ENCODE measurements around the gene KIAA1755. TPM values are rescaled to one million over a fixed set of nuclear protein-coding genes. Genes with fewer than 3 reads are reported as not detected.

The KIAA1755 gene
- total RNA-seq, 1 donor from 2014 or later: not detected

DNA sequence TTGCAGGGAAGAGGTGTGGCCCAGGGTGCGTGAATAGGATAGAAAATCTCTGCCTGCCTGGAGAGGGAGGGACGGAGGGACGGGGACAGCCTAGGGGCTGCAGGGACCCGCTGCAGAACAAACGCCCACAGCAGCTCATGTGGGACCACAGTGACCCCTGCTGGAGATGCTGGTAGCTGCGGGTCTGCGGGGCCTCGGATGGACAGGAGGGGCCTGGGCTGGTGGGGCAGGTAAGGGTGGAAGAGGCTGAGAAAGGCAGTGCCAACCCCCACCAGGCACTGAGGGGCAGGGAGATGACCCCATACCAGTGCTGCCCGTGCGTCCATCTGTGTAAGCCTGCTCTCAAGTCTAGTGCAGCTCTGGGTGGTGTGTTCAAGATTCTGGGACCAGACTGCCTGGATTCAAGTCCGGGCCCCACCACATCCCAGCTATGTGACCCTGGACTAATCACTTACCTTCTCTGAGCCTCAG is 39.4 kb downstream of the KIAA1755 start:
- intact Hi-C loops (cut with micrococcal nuclease): loop anchor here (1.0 to 5.0 kb wide), 7 partner anchors 54 to 657 kb away; partner anchors contain the start of genes TGM2 and VSTM2L

DNA sequence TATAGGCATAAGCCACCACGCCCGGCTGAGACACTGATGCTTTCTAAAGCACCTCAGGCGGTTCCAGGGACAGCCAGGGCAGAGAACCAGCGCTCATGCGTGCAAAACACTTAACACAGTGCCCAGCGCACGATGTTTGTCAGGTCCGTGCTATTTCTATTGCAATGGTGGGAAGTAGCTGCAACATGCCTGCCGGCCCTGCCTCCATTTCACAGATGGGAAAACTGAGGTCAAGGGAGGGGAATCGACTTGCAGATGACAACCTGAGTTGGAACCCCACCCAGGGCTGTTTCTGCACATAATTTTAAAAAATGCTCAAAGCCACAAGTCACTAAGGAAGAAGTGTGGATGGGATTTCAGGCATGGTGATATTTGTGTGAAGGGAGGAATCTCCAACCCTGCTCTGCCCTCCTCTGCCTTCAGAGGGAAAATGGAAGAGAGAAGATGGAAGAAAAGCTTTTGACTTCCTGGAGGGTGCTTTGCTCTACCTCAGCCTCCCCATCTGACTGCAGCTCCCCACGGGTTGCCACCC is 39.9 kb downstream of the KIAA1755 start:
- intact Hi-C loops (cut with micrococcal nuclease): loop anchor here (1.0 to 5.0 kb wide), 7 partner anchors 53 to 656 kb away; partner anchors contain the start of genes TGM2 and VSTM2L

DNA sequence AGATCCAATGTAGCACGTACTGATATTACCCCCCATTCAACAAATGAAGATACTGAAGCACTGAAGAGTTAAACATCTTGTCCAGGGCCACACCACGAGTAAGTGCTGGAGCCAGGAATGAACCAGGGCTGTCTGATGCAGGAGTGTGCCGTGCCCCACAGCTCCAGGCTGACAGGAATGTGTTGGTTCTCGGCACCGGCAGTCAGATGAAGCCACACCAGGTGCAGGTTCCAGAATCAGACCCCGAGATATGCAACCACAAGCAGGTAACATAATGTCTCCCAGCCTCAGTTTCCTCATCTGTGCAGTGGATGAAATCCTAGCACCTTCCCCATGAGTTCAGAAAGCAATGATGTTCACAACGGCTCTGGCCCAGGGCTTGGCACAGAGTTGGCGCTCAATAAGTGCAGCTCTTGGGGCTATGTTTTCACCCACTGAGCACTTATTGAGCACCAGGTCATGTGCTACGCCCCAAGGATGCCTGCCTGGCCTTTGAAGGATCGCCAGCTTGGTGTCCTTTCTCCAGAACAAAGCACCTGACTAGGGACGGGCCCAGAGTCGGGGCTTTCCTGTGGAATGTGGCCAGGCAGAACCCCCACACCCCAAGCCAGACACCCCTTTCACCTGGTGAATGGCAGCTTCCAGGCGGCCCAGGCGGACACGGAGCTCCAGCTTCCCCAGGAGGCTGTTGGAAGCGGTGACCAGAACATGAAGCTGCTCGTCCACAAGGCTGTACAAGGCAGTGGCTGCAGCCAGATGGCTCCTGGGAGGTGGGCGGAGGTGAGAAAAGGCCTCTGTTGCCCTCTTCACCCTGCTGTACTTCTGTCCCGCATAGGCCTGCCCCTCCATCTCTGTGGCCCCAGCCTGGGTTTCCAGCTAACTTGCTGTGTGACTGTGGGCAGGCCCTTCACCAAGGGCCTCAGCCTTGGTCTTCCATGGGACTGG is 41.3 kb downstream of the KIAA1755 start:
- intact Hi-C loops (cut with micrococcal nuclease): no loop called here

DNA sequence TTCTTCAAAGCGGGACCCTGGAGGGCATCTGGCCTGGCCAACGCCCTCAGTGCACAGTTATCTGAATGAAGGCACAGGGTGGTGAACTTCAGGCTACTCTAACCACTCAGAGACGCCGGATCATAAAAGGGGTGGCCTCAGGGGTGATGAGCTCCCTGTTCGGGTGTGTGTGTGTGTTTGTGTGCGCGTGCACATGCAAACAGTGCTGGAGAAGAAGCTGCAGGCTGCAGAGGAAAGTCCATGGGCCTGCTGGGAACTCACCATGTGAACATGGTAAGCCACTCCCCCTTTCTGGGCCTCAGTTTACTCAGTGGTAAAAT is 42.0 kb downstream of the KIAA1755 start:
- intact Hi-C loops (cut with micrococcal nuclease): no loop called here

DNA sequence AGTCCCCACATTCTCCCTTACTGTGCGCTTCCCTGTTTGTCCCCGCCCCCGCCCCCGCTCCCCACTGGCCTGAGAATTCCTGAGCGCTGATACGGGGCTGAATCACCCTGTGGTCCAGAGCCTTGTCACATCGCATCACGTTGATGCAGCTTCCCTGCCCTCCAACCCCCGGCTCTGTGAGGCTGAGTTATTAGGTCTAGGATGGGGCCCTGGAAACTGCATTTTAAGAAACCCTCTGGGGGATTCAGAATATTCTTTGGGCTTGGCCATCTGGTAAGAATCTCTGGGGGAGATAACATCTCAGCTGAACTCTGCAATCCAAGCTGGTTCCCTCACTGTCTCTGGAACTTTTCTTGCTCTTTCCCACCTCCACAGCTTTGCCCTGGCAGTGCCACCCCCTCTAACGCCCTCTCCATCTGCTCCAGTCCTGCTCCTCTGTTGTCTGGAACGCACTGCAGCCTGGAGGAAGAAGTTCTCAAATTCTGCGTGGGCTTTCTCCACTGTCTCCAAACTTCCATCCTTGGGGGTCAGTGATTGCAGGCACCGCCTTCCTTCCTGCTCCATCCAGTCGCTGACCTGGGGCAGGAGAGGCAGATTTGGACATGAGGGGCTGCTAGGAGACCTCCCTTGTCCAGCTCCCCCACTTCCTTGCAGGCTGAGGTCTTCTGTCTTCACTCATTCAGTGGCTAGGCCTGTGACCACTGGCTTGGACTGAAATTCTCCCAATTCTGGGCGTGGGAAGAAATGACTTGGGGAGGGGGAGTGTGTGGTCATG is 42.6 kb downstream of the KIAA1755 start:
- intact Hi-C loops (cut with micrococcal nuclease): no loop called here

DNA sequence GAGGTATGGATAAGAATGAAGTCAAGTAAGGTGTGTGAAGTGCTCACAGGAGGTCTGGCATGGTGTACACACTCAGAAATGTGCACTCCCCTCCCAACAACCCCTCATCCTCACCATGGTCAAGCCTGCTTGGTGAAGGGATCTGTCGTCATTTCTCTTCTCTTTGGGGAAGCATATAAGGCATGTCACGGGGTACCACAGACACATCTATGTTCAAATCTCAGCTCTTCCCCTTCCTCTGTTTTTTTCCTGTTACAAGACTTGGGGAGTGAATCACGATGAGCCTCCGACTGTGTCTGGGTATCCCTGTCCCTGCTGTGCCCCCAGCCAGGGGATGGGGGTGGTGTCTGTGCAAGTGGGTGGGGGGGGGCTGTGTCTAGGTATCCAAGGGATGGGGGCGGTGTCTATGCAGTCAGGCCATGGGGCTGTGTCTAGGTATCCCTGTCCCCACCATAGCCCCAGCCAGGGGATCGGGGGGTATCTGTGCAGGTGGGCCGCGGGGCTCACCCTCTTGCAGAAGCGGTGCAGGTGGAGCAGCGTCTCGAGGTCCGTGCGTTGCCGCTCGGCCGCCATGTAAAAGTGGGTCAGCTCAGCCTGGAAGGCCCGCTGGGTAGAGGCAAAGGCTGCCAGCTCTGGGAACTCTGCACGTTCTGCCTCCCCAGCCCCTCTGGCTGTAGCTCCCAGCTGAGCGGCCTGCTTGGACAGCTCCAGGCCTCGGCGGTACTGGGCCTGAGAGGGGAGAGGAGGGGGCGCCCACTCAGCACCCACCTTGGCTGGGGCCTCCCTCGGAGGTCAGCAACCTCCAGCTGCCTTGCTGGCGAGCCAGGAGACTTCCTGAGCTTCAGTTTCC is 43.6 kb downstream of the KIAA1755 start:
- intact Hi-C loops (cut with micrococcal nuclease): no loop called here

DNA sequence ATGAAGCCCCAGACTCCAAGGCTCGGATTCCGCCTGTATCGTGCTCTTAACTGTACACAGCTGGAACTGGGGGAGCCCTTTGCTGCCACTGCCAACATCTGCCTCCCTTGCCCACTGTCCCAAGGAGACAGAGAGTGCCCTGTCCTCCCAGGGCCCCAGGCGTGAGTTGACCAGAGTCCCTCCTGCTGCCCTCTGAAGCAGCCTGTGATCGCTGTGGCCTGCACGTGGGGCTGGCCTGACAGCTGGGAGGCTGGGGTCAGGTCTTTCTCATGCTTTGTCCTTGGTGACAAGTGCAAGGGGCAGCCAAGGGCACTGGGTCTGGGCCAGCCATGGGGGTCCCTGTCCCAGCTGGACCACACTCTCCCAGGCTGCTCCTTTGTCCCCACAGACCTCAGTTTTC is 44.3 kb downstream of the KIAA1755 start:
- intact Hi-C loops (cut with micrococcal nuclease): no loop called here

DNA sequence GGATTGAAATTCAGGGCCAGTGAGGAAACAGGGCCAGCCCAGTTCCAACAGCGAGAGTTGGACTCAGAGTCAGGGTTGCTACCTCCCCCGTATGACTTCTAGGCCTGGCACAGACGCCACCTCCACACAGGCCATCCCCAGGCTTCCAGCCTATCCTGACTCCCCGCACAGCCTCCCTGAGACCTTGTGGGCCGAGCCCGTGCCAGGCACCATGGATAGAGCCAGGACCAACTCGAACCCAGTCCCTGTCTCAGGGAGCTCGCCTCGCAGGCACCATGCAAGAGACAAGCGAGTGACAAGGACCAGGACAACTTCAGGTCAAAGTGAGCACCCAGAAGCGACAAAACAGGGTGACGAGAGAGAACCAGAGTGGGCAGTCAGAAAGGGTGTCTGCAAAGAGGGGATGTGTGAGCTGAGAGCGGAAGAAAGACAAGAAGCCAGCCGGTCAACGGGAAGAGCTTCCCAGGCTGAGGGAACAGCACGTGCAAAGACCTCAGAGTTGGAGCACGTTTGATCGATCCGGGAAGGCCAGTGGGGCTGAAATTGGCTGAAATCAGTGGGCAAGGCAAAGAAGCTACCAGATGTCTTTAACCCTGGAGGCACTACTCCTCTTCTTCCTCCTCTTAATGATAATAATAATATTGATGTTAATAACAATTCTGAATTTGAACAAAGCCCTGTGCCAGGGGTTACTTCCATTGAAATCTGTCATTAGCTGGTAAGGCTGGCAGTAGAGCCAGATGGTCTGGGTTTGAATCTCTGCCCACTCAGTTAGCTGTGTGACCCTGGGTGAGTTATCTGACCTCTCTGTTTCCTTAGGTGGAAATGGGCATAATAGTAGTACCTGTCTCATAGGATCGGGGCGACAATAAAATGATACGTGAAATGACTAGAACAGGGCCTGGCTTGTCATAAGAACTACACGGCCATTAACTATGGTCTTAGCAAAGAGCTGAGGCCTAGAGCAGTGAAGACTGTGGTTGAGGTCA is 45.0 kb downstream of the KIAA1755 start:
- intact Hi-C loops (cut with micrococcal nuclease): no loop called here

DNA sequence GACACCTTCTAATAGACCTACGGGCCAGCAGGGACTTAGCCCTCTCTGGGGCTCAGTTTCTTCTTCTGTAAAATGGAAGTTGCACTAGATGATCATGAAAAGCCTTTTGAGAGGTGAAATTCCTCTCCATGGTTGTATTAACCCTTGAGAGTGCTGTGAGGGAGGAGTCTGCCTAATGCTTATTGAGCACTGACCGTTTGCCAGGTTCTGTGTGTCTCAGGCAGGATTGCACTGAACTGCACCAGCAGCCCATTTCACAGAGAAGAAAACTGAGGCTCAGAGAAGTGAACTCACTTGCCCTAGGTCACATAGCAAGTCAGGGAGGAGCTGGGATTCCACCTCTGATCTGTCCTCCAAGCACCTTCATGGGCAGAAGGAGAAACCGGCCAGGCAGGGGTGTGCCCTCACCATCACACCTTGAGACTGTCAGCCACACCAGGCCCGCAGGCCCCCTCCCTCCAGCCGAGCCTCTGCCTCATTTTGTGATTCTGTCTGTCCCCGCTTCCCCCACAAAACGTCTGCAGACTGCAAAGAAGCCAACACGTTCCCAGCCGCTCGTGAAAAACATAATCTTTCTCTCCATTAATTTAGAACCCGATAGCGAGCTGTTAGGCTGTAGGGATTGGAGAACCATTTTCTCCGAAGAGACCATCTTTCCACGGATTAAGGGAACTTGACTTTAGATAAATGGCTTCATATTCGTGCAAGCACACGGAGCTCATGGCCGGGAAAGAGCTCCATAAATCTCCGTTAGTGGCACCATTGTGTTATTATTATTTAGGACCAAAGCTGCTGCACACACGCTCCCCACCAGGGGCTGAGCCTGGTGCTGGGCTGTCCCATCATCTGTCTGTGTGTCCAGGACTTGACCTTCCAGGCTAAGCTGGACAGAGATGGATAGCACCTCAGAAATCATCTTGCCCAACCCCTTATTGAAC is 46.0 kb downstream of the KIAA1755 start:
- intact Hi-C loops (cut with micrococcal nuclease): no loop called here

DNA sequence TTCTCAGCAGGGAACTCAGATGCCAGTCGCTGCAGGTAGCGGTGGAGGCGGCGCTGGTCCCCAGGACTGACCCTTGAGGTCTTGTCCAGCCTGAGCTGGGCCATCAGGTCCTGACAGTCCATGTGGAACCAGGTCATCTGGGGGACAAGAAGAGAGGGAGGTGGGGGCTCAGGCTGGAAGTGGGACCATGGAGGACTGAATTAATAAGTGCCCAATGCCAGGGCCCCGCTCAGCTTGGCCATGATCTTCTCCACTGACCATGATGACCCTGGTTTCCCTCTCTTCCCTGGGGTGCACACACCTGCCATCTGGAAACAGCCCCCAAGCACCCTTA is 47.0 kb downstream of the KIAA1755 start:
- intact Hi-C loops (cut with micrococcal nuclease): no loop called here

DNA sequence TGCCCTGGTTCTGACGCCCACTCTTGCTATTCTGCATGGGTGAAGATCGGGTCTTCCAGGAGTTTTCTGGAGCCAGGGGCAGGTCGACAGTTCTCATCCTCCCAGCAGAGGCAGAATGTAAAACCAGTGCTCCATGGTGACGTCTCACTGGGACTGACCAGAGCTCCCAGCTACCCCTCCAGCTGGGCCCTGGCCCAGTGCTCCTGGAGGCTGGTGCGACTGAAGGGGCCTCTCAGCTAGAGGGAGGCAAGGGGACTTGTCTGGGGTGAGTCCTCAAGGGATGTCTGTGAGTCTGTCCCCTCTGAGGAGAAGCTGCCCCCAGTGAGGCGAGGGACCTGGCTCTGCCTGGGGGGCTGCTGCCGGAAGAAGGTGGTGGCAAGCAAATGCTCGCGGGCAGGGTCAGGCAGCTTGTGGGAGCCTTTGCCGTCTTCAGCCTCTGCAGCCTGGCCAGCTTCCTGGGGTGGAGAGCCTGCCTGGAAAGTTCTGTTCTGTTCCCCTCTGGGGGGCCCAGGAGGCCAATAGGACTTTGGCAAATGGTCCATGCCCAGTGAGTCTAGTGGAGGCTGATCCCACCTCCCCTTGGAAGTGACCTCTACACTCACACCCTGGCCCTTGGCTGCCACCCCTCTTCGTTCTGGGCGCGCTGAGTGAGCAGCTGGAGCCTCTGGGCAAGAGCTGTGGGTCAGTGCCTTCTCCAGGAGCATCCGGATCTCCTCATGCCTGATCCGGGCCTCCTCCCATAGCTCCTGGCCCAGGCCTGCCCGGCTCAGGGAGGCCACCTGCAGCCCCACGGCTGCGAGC is 47.5 kb downstream of the KIAA1755 start:
- intact Hi-C loops (cut with micrococcal nuclease): no loop called here

DNA sequence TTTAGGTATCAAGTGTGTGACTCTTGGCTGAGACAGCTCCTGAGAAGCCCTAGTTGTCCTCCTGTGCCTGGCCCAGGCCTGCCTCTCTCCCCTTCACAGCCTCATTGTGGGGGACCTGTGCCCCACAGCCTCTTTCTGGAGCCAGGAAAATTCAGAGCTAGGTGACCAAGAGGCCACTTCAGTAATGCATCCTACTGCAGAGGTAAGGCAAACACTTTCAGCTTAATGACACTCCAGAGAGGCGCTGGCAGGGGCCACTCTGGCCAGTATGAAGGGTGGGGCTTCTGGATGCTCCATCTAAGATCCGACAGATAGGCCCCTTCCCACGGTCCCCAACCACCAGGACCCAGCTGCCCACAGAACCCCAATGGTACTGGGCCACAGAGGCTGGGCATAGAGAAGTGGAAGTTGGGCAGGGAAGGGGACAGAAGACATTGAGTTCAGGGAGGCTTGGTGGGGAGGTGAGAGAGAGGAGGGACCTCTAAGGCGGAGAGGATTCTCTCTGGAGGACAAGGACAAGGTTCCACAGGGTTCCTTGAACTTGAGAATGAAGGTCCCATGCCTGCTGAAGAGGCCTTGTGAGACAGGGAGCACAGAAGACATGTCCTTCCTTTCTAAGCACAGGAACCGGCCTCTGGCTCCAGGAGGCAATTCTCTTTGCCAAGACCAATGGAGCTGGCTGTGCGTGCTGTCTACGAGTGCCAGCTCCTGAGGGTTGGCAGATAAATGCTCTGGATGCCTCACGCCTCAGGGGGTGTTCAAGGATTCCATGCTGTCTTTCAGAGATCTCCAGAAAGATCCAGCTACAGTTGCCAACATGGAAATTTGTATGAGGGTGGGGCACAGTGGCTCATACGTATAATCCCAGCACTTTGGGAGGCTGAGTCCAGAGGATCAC is 49.1 kb downstream of the KIAA1755 start:
- intact Hi-C loops (cut with micrococcal nuclease): no loop called here

DNA sequence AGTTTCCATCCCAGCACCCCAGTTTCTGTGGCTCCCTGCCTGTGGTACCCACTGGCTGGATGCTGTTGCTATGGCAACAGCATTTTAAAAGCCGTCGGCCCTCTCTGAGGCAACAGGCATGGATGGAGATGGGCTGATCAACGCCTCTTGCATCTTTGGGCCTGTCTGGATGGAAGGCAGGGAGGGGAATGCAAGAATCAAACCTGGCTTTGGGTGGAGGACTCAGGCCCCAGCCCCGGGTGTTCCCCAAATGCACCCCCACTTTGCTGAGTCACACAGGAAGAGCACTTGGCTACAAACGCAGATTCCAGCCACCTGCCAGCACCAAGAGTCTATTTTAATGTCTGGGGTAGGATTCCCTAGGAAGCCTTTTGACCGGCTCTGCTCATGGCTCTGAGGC is 49.8 kb downstream of the KIAA1755 start:
- intact Hi-C loops (cut with micrococcal nuclease): no loop called here

DNA sequence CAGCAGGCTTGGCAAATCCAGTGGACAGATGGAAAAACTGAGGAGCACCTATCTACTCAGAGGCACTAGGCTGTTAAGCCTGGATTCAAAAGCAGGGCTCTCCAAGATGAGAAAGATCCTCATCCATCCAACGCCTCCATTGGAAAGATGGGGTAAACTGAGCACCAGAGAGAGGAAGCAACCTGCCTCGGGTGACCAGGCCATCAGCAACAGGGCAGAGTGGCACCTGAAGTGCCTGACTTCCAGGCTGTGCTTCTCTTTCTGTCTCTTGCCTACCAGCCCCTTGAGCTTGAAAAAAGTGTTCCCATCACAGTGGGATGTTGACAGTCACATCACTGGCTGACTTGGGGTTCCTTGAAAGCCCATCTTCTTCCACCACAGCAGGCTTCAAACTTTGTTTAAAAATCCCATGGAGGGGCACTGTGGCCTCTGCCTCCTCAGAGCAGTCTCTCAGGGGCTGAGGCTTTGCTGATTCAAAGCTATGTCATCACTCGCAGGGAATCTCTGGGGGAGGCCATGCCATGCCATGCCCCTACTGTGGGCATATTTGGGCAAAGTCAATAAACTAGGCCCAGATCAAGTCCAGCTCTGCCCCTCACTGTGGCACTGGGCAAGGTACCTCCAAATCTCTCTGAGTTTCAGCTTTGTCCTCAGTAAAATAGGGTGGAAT is 50.7 kb downstream of the KIAA1755 start:
- intact Hi-C loops (cut with micrococcal nuclease): no loop called here

DNA sequence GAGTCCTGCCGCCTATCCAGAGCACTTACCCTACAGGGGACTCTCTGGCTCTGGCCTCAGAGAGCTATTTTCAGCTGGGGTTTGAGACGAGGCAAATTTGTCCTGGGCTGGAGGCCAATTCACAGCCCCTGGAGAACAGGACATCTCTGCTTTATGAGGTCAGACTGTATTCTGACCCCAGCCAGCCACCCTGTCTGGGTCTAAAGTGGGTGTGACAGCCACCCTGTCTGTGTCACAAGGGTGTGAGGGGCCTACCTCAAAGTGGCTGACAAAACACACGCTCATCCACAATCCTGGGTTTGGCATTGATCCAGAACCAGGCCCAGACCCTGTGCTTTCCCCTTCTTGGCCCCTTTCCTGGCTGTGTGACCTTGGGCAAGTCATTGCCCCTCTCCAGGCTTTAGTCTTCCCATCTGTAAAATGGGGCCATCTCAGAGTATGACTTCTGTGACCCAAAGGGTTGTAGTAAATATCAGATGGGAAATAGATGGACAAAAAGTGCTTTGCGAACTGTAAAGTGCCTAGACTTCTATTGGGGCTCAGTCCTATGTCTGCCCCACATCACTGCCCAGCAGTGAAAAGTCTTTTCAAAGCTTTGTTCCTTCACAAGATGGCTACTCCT is 51.4 kb downstream of the KIAA1755 start:
- intact Hi-C loops (cut with micrococcal nuclease): no loop called here

DNA sequence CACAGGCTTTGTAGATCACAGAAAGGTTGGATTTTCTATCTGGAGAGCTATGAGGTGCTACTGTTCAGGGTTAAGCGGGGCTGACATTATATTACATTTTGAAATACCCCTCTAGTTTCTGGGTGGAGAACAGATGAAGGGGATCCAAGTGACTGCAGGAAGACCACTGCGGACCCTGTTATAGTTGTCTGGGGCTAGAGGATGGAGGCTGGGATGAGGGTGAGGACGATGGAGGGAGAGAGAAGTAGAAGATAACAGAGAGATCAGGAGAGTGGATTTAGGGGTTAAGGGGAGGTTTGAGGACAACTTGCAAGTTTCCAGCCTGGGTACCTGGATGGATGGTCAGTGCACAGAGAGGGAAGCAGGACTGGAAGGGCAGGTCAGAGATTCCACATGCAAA is 52.0 kb downstream of the KIAA1755 start:
- intact Hi-C loops (cut with micrococcal nuclease): no loop called here

Measured in T-helper 1 cell treated with Interleukin-12 subunit alpha and Interleukin-12 subunit beta and Interleukin-4 antibody, amounts not matched to agents 30 ng/mL and 1 ng/mL, for 36 hours (primary cell).